Endothelial cell of umbilical vein (primary cell): Measurements from ENCODE around the gene DDRGK1.

ENCODE experiments used
- CTCF ChIP-seq, 2 donors: IDR thresholded peaks; 1 replicate in 1 of 2; 2 replicates in 1 of 2; pipeline ENCODE4 v1.5.1; 2011; ENCODE audit warnings: low read length in 2 of 2, mild to moderate bottlenecking in 2 of 2, moderate library complexity in 2 of 2, control low read depth in 1 of 2, inconsistent platforms in 1 of 2, low read depth in 1 of 2; ENCODE audit not compliant: insufficient read depth in 1 of 2; ENCODE audit errors: extremely low read depth in 1 of 2
- EZH2 ChIP-seq: IDR thresholded peaks from 2 replicates; pipeline ENCODE4 v1.6.1; 2012; ENCODE audit warnings: borderline replicate concordance, low read depth, mild to moderate bottlenecking, moderate library complexity, low read length, inconsistent platforms; ENCODE audit not compliant: severe bottlenecking
- FOS ChIP-seq: IDR thresholded peaks from 2 replicates; pipeline ENCODE4 v1.6.1; 2011; ENCODE audit warnings: mild to moderate bottlenecking, low read length, moderate library complexity, borderline replicate concordance; ENCODE audit not compliant: insufficient read depth
- GATA2 ChIP-seq: IDR thresholded peaks from 2 replicates; pipeline ENCODE4 v1.7.0; 2011; ENCODE audit warnings: low read depth, mild to moderate bottlenecking, moderate library complexity, mixed read lengths, low read length; ENCODE audit not compliant: insufficient read length, insufficient read depth
- JUN ChIP-seq: IDR thresholded peaks from 2 replicates; pipeline ENCODE4 v1.6.1; 2011; ENCODE audit warnings: borderline replicate concordance, low read depth; ENCODE audit not compliant: insufficient read length, insufficient read depth
- MAX ChIP-seq: IDR thresholded peaks from 2 replicates; pipeline ENCODE4 v1.6.1; 2011; ENCODE audit not compliant: insufficient read depth, insufficient read length
- MYC ChIP-seq: IDR thresholded peaks from one replicate; pipeline ENCODE4 v1.6.1; 2011; ENCODE audit warnings: mild to moderate bottlenecking, low read depth, low read length
- POLR2A ChIP-seq: IDR thresholded peaks from 2 replicates; pipeline ENCODE4 v1.6.1; 2012; ENCODE audit warnings: low read depth, mild to moderate bottlenecking, control low read depth, low read length
- POLR2AphosphoS5 ChIP-seq: IDR thresholded peaks from 2 replicates; pipeline ENCODE4 v1.6.1; 2012; ENCODE audit warnings: low read depth, mild to moderate bottlenecking, control low read depth, low read length, moderate library complexity; ENCODE audit not compliant: insufficient read depth

DNA sequence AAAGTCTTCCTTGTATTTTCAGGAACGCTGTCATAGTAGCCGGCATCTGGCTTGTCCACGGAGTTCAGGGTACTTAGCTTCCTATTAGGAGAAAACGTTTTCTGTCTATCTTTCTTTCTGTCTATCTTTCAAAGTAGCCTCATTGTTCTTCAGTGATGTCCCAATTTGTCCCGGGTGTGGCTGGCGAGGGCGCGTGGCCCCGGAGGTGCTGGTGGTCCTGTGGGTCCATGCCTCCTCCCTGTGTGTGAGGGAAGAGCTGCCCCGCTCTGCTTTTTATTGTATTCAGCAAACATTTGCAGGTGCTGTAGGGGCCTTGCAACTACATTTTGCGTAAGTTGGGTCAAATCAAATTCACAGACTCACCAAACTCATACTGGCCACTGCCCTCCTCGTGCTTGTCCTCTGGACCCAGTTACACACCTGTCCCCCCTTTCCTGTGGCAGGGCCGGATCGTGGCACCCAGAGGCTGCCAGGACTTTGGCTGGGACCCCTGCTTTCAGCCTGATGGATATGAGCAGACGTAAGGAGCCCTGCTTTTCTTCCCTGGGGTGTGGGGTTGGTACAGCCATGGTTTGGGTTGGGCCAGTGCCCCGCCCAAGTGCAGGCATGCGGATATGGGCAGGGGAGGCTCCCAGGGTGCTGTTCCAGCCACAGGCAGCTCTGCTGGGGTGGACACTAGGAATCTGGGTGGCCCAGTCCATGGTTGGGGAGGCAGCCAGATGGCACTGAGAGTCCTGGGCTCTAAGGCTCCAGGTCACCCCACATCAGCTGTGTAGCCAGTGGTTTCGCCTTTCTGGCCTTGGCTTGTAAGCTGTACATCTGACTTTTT is 17.1 kb upstream of the DDRGK1 start:
- TF ChIP-seq CTCF (IDR thresholded peaks at IDR 0.05; ENCODE audit: extremely low read depth in 1 of 2, insufficient read depth in 1 of 2, low read depth in 1 of 2, low read length in 2 of 2) (no peak), EZH2 (no peak), JUN (no peak), POLR2AphosphoS5 (no peak), MAX (no peak), POLR2A (no peak), GATA2 (no peak), MYC (no peak), FOS (no peak)
